Smooth muscle cell of the brain vasculature (primary cell): ENCODE data around the gene GSE1.
A peak's percentile ranks its signal among the peaks of the same experiment; 100 is the strongest.

Experiments
- DNase-seq: peaks from one replicate; pipeline ENCODE4 v3.0.0-alpha.2; 2012; ENCODE audit warnings: low read depth, low spot score

Gene GSE1

DNA sequence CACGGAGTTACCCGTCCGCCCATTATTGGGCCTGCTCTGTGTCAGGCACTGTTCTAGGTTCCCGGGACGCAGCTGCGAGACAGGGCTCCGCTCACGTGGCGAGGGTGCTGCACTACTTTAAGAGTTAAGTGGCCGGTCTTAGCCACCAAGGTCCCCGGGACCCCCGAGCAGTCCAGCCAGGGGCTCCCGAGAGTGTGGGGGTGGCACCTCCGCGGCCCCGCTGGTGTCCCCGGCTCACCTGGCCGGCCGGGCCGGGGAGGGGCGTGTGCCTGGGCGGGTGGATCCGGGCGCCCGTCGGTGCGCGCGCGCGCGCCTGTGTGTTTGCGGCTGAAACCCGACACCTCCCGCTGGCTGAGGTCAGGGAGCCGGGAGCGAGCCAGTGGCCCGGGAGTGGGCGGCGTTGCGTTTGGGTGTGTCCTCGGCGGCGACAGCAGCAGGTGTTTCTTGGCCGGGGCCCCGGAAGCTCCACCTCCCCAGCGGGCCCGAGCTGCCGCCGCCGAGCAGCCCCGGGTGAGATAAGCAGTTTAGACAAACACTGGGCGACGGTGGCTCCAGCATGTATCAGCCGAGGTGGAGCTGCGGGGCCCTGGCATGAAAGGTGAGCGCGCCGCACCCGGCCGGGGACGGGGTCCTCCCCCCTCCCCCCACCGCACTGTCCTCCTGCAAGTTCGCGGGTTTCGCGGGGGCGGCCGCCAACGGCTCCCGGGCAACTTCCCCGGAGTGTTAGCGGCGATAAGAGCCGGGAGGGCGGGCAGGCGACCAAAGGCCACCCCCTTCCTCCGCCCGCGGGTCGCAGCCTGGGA is at the start of gene GSE1:
TSS of gene GSE1 (plus strand) at position 522 of the 803 bp plus-strand sequence. CDS start at position 592, 70 bp downstream.
- DNase-seq = no peak

DNA sequence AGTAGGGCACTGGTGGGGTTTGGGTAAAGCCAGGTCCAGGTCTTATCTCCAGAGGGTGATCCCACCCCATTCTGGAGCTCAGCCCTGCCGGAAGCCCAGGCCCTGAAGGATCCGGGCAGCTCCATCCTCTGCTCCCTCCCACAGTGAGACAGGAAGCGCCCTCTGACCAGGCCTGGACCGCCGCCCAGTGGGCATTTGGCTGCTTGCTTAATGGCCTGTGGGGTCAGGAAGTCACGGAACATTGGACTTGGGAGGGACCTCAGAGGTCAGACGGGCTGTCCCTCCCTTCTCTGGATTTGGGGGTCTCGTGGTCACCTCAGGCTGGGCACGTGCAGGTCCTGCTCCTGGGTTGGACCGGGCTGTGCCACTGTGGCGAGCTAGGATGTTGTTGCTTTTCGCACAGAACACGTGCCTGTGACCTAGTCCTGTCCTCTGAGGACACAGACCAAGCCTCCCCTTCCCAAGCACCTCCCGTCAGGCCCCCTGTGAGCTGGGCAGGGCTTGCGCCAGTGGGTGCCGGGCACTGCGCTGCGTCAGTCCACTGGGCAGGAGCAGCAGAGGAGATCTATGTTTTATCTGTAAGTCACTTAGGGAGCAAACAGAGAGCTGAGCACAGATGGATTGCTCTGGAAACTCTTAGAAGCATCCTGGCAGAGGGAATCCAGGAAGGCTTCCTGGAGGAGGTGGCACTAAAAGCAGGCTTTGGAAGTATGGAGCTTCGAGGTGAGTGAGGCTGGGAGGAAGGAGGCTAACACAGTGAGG is 49.4 kb upstream of the GSE1 start:
- no peak for DNase-seq

DNA sequence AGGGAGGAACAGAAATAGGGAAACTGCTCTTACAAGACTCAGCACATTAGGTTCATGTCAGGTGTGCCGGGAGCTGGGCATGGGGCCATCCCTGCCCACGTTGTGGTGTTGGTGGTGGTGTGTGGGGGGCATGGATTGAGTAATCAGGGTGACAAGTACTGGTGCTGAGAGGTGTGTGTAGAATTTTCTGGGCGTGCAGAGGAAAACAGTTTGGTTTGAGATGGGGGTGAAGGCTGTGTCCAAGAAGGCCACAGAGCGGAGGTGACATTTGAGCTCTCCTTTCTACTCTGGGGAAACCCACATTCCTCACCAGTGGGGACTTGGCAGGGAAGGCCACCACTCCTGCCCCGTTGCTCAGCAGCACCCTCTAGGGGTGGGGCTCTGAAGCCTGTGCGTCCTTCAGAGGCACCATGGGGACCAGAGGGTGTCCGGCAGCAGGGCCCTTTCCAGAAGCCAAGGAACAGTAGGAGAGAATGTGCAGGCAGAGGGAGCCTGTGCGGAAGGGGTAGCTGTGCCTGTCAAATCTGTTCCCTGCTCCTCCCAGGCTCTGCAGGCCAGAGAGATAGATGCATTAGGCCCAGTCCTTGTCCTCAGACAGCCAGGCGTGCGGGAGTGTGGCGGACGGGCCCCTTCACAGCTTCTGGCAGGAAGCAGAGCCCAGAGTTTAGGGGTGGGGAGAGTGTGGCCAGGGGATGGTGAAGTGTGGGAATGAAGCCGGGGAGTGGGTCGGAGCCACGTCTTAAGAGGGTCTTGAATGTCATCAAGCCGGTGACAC is 48.7 kb upstream of the GSE1 start:
- DNase-seq = no peak

DNA sequence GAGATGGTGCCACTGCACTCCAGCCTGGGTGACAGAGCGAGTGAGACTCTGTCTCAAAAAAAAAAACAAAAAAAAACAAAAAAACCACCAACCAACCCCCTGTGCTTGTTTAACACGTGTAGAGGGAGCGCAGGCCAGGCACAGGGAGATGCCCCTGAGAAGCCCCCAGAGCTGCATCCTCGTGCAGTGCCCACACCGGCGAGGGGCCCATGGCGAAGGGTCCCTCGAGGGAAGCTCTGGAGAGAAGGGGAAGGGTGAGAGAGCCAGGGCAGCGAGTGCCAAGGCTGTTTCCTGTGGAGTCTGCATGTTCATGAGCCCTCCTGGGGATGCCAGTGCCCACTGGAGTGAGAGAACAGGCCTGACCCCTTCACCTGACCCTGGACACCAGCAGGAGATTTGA is 47.8 kb upstream of the GSE1 start:
- no peak for DNase-seq

DNA sequence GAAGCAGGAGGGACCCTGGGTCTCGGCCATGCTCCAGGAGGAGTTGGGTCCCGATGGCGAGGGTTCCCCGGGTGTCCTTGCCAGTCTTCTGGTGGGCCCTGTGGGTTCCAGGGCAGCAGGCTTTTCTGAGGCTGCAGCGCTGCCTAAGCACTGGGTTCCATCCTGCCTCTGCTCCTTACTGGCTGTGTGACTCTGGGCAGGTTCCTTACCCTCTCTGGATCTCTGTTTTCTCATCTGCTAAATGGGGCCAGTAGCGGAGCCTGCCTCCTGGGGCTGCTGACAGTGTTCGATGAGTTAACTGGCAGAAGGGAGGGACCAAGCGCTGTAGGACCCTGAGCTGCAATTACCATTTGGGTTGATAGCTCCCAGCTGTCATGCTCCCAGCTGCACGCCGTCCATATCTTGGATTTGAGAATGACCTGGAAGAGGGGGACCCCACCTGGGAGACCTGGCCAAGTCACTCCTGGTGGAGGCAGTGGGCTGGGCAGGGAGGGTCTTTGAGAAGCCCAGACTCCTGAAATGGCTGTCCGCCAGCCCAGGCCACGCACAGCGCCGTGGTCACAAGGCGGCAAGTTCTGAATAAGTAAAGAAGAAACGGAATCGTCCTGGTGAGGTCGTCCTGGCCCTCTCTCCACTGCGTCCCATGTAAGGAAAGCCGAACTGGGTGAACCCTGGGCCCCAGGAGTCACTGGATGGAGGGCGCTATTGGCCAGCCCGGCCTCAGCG is 47.2 kb upstream of the GSE1 start:
- DNase-seq = no peak

DNA sequence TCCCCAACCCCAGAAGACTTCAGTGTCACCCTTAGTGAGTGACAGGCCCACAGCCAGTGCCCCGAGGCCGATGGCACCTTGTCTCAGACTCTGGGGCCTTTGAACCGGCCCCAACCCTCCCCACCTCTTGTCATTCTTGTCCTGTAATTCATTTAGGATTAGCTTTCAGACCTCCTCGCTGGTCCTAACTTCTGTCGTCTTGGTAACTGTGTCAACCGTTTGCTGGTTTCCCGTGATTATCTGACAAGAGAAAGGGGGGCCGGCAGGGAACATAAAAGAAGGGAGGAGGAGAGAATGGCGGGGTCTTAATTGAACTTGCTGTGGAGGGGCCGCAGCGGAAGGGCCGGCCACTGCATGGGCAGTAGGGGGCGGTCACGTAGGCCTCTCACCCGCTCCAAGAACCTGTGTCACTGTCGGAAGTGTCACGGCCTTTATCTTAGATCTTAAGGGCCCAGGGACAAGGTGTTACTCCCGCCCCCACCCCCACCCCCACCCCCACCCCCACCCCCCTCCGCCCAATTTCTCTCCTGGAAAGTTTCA is 46.5 kb upstream of the GSE1 start:
- DNase-seq = no peak

DNA sequence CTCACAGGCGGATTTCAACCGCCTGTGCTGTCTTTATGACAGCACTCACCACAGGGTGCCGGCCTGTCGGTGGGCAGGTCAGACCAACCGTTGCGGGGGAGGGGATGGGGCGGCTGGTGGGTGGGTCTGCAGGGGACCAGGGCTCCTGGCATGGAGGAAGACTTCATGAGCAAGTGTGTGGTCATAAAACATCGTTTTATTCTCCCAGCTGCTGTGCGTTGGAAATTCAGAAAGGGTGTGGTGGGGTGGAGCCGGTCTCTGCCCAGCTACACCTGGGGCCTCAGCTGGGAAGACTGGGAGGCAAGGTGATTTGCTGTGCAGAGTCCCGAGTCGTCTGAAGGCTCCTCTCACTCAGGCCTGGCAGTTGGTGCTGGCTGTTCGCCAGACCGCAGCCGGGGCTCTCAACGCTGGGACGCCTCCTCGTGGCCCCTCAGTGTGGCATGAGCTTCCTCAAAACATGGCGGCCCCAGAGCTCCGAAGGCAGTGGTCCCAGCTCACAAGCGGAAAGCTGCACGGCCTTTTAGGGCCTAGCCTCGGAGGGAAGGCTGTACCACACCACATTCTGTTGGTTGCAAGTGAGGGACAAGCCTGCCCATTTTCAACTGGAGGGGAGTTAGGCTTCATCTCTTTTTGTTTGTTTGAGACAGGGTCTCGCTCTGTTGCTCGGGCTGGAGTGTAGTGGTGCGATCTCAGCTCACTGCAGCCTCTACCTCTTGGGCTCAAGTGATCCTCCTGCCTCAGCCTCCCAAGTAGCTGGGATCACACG is 45.8 kb upstream of the GSE1 start:
- DNase-seq = no peak

DNA sequence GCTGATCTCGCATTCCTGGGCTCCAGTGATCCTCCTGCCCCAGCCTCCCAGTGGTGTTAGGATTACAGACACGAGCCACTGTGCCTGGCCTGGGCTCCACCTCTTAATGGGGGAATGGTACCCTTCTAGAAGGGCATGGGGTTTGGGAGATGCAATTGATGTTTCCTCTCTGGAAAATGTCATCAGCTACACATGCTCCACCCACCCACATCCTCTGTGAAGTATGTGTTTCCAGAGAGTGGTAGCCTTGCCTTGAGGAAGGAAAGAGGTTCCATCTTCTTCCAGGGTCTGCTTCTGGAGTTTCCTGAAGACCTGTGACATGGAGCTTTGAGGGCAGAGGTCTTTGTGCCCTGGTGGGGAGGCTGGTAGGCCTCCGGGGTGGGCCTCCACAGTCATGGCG is 45.2 kb upstream of the GSE1 start:
- no peak for DNase-seq

DNA sequence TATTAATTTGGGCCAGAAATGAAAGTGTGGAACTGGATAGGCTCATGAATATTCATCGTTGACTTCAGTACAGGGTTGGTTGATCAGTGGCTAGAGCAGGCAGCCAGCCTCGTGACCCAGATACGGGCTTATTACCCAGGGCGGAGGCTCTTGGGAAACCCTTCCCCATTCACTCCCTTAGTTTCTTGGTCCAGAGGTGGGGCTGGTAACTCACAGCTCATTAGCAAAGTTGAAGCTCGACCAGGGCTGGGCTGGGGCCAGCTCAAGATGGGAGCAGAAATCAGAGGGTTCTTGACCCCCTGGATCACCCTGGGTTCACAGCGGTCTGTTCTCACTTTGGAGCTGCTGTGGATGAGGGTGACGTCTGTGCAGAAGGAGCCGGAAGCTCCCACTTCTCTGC is 44.6 kb upstream of the GSE1 start:
- no peak for DNase-seq

DNA sequence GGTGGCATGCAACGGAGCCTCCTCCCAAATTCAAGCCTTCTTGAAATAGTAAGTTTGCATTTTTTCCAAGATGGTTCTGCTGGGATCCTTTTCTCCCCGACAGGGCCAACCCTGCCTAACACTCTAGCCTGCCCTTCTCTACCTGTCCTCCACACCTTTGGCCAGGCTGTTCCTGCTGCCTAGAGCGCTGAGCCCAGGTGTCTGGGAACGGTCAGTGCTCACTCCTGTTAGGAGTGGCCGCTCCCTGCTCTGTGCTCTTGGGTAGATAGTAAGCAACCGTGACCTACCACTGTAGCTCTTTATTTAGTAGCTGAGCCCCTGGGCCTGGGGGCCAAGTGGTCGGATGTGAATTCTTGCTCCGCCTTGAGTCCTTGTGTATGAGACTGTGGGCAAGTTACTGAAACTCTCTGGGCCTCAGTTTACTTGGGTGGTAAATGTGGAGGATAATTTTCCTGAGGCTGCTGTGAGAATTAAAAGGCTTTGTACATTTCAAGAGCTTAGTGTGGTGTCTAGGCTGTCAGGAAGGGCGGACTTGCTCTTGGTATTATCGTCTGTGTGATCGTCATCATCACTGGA is 44.0 kb upstream of the GSE1 start:
- DNase-seq = no peak

DNA sequence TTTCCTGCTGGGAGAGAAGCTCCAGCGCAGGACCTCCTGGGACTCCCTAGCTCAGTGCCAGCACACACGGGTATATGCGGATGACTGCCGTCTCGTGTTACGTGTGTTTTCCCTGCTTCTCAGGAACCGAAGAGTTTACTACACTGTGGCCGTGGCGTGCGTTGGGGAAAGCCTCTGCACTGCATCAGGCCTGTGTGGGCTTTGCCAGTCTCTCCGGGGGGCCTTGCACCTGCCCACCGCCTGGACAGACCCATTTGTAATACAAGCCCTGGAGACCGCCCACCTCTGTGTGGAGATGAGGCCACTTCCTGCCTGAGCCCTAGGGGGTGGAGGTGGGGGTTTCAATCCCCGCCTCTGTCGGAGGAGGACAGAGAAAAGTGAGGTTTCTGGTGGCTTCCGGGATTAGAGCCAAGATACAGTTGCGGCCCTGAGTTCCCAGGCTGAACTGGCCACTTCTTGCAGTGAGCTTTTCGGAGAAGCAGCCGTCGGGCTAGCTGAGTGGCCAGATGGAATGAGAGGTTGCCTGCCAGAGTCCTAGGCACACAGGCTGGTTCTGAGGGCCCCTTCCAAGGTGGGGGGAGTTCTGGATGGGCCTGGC is 43.4 kb upstream of the GSE1 start:
- DNase-seq = peak; percentile 83

DNA sequence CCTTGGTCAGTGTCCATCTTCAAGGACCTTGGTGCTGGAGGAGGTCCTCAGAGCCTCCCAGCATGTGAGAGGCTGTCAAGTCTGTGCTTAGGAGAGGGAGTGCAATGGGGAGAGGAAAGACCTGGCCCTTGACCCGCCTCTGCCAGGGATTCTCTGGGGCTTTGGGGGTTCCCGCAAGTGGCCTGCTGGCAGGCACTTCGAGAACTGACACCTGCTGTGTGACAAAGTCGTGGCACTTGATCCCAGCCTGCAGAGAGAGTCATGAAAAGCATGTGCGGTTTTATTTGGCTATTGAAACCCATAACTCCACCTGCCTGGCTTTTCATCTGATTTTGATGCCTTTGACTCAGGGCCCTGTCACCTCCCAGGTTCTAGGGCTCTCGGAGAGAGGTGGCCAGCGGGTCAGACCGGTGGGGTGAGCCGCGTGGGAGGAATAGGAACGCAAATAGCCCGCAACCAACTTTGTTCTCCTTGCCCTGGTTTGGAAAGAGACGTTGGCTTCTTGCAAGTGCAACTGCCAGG is 42.8 kb upstream of the GSE1 start:
- DNase-seq = no peak

DNA sequence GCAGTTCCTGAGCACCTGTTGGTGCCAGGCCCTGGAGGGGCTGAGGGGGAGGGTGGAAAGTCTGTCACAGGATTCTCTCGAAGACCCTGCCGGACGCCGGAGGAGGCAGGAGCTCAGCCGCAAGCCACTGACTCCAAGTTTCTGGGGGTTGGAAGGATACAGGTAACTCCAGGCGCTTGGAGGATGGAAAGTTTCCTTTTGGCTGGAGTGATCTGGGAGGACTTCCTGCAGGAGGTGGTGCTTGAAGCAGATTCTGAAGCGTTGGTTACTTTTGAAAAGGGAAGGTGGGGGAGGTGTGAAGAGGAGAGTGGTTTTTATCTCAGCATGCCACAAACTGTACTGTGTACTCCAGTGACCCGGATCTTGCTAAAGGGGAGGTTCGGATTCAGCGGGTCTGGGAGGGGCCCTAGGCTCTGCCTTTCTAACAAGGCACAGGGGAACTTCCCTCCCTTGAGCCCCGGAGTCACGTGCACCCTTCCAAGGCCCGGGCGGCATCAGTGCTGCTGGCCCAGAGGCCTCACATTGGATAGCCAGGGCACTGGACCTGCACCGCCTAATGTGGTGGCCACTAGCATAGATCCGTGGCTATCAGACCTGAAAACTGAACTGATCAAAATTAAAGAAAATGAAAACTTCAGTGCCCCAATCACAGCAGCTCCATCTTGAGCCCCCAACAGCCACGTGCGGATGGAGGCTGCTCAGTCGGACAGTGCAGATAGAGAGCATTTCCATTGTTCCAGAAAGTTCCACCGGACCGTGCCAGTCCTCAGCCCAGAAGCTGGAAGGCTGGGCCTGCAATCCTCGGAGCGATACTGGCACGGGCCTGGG is 42.2 kb upstream of the GSE1 start:
- no peak for DNase-seq

DNA sequence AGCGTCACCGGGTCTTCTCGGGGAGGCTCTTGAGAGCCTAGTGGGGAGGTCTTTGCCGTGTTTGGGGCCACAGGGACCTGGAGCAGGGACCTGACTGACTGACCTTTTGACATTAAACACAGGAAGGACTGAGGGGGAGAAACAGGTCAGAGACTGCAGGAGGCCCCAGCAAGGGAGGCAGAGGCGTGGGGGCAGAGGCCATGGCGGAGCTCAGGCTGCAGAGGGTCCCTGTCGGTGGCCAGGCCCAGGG is 41.6 kb upstream of the GSE1 start:
- DNase-seq = no peak

DNA sequence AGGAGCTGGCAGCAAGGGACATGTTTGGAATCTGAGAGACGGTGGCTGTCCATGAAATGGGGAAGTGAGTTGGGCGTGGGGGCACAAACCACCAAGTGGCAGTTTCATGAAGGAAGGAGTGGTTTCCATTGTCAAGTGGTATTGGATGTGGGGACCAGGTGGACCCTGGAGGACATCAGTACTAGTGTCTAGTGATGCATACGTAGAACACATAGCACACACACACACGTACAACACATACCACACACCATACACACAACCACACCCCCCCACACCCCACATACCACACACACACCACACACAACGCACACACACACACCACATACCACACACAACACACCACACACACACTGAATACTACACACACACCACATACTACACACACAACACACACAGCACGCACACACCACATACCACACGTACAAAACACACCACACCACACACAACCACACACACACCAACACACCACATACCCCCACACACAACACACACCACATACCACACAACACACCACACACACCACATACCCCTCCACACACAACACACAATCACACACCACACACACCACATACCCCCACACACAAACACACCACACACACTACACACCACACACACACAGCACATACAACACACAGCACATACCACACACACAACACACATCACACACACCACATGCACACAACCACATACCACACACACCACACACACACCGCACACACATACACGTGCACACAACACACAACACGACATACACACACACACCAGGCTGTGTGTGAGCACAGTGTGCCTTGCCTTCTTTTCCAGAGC is 41.1 kb upstream of the GSE1 start:
- no peak for DNase-seq

DNA sequence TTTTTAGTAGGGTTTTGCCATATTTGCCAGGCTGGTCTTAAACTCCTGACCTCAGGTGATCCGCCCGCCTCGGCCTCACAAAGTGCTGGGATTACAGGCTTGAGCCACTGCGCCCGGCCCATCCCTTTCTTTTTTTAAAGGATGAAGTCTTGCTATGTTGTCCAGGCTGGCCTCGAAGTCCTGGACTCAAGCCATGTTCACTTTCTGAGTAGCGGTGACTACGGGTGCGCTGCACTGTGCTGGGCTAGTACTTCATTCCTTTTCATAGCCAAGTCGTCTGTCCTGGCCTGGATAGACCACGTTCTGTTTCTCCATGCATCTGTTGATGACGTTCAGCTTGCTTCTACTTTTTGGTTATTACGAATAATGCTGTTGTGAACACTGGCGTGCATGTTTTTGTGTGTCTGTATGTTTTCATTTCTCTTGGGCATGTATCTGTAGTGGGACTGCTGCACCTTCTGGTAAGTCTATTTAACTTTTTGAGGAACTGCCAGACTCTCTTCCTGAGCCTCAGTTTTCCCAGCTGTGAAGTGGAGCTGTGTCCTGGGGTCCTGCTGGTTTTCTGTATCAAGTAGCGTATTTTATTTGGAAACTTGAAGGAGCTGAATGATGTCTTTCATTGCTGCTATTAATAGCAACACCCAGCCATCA is 40.0 kb upstream of the GSE1 start:
- DNase-seq = no peak
